ENCODE results near the gene EVC.
"Not testable (repeated sequence)": the region's sequence is repeated elsewhere in the genome, so short reads cannot be mapped to it uniquely, and the experiment has no call there.

EVC gene

DNA sequence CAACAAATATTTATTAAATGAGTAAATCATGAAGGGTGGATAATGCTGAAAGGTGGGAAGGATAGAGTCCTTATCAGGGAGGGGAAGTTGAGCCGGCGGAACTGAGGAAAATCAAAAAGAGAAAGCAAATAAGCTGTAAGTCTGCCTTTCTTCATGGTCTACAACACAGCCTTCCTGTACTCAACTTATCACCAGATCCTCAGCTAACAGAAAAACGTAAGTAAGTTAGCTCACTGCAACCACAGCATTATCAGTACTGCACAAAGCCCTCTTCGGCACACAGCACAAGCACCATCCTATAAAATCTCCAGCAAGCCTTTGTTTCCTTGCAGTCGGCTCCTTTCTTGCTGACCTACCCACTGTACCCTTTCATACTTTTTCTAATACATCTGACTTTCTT lies 111.6 kb downstream of the EVC start:
- DNase-seq, result no peak

DNA sequence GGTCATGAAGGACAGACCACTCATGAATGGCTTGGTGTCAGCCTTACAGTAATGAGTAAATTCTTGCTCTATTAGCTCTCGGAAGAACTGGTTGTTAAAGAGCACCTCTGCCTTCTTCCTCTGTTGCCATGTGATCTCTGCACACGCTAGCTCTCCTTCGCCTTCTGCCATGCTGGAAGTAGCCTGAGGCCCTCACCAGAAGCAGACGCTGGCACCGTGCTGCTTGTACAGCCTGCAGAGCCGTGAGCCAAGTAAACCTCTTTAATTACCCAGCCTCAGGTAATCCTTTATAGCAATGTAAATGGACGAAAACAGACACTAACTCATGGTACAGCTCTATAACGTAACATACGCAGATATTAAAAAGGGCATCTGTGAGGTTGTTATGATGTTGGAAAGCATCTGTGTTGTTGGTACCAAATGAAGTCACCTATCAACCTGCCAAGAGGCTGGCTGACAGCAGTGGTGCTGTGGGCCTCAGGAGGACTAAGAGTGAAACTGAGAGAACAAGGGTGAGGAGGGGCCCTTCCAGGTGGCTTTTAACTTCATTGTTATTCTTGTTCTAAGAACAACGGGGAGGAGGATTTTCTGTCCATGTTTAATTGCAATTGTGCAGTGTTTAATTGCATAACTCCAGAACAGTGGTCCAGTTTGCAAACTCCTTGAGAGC lies 112.7 kb downstream of the EVC start:
- DNase-seq, result no peak

DNA sequence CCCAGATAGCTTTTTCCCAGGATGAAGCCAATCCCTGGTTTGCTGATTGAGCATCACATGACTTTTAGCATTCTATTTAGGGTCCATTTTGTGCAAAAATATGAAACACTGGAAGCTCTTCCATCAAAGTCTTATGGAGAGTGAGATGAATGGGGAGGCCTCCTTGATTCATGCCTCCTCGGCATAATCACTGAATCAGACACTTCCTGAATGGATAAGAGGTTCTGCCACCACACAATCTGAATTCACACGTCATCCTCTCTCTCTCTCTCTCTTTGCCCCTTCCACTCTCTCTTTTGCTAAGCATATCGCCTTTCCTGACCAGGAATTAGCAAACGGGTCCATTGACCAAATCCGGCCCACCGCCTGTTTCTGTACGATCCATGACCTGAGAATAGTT lies 113.2 kb downstream of the EVC start:
- no peak for DNase-seq

DNA sequence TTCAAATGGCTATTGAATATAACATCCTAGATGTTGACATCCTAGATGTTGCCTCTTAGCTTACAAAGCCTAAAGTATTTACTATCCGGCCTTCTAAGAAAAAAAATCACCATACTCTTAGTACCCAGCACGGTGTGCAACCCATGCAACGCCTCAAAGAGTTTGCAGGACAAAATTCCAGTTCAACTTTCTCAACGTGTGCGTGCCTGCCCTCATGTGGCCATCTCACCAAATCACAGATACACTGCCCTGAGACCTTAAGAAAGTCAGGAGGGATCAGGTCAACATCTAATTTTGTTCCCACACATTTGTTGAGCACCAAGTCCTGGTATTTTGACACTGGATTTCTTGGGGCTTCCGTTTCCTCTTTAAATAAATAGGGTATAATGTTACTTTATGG lies 113.6 kb downstream of the EVC start:
- no peak for DNase-seq

DNA sequence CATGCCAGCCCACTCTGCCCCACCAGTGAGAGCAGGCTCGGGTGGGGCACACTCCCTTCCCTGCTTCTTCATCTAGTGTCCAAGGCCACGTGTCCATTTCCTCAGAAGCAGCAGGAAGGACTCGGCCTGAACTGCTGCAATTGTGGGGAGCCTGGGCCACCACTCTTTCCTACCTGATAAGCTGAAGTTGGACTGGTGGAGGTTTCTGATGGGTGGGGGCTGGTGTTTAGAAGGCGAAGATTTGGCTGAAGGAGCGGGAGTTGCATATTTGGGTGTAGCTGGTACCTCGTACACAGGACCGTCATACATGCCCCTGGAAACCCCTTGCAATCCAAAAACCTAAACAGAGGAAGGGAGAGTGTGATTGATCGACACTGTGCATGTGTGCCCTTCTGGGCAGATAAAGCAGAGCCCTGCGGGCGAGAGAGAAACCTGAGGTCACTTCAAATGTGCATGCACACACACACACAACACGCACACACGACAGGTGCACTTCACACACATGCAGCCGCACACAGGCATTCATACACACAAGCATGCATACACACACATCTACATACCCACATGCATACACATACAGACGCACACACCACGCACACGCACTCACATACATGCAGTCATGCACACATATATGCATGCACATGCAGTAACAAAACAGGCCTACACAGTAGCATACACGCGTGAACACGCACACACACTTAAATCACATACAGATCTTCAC lies 114.5 kb downstream of the EVC start:
- no peak for DNase-seq

DNA sequence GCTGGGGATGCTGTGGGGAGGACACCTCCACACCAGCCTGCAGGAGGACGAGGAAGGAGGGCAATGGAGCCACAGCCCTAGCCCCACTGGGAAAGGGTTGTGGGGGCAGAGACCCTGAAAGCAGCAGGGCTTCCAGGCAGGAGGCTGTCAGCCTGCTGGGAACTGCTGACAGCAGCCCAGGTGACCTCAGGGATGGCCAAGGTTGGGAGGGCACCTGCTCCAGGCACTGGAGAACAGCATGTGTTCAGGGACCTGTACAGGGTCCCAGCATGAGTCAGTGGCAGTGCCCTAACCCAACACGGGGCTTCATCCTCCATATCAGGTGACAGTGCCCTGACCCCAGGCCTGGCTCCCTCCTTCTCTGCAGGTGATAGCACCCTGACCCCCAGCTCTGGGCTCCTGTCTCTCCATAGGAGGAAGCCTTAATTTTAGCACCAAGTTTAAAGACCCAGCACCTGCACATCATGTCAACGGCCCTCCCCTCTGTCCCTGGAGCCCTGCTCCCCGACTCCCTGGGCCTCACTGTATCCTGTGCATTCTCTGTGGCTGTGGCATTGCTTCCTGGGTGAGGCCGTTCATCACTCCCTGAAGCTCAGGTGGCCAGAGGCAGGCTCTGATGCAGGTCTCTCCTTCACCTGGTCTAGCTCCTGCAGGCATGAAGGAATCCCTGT lies 115.6 kb downstream of the EVC start:
- no peak for DNase-seq

DNA sequence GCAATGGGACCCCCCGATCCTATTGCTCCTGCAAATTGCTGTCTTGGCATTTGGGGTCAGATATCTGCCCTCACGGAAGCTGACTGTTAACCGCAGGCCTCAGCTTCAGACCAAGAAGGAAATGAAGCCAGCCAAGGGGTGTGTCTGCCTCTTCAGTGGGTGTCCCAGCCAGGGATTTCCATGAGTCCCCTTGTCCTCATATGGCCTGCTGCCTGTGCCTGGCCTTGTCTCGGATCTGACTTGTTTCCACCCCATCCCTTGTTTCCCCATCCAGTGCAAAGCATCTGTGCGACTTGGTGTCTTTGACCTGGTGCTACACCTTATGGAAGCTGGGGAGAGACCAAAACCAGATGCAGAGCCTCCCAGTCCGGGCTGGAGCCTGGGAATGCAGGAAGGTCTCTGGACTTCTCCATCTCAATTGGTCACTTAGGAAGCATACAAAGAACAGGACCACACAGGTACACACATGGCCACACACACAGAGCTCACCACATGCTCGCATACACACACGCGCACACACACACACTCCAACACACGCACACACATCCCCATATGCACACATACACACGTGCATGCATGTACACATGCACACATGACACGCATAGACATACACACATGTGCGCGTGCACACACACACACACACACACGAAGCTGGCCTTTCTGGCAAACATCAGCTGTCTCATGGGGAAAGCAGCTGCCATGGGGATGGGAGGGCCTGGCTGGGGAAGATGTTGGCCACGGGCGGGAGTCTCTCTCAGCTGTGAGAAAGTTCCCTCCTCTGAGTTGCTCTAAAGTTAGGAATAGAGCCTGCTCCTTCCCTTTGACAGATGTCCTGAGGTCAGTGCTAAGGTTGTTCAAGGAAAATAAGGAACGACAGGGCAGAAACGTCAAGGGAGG lies 116.4 kb downstream of the EVC start:
- no peak for DNase-seq

DNA sequence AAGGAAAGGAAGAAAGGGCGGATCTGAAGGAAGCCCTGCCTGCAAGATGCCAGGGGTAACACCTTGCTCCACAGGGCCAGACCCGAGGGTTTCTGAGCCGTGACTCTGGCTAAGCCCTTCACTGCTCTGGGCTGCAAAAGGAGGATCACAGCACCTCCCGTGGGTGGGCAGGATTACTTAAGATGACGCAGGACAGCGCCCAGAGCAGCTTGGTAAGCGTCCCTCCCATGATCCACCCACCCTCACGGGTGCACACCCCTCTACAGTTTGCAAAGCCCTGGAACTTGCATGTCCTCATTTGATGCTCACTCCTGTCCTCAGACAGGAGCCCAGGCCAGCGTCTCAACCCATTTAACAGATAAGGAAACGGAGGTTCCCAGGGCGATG lies 117.0 kb downstream of the EVC start:
- no peak for DNase-seq

DNA sequence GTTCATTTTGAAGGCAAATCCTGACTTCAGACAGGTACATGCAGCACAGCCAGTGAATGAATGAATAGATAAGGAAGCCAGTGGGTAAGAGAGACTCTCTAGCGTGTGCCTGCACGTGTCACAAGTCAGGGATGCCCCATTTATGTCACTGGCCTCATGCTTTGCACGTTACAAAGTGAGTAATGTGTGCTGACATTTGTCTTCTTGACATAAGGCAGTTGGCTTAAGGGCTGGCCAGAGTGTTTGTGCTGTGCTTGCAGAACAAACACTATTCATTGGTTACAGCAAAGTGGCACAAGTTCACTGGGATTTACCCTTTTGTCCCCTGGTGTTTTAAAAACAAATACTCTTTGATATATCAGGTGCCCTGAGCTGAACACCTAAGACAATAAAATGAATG lies 125.9 kb downstream of the EVC start:
- DNase-seq, result no peak

DNA sequence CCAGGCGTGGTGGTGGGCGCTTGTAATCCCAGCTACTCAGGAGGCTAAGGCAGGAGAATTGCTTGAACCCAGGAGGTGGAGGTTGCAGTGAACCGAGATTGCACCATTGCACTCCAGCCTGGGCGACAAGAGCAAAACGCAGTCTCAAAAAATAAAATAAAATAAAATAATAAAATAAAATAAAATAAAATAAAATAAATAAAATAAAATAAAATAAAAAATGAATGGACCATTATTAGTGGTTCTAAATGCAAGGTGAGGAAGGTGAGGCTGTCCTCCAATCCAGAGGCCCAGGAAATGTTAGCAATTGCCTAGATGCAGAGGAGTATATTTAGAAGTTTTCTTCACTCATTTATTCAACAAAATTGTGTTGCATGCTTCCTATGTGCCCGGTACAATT lies 126.5 kb downstream of the EVC start:
- DNase-seq, result not testable (repeated sequence)

DNA sequence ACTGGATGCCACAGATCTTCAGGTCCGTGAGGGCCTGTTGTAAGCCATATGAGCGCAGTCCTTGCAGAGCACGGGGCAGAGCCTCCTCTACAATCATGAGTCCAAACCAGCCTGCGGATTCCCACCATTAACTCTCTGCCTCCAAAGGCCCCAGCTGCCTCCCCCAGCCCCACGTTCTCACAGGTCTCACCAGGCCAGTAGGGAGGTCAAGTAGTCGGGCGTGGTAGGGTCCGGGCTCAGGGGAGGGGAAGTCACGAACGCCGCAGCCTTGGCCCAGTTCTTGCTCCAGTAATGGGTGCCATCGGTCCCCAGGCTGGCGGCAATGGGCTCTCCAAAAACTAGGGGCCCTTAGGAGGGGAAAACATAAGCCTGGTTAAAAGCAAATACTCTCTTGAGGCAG lies 128.3 kb downstream of the EVC start:
- no peak for DNase-seq

DNA sequence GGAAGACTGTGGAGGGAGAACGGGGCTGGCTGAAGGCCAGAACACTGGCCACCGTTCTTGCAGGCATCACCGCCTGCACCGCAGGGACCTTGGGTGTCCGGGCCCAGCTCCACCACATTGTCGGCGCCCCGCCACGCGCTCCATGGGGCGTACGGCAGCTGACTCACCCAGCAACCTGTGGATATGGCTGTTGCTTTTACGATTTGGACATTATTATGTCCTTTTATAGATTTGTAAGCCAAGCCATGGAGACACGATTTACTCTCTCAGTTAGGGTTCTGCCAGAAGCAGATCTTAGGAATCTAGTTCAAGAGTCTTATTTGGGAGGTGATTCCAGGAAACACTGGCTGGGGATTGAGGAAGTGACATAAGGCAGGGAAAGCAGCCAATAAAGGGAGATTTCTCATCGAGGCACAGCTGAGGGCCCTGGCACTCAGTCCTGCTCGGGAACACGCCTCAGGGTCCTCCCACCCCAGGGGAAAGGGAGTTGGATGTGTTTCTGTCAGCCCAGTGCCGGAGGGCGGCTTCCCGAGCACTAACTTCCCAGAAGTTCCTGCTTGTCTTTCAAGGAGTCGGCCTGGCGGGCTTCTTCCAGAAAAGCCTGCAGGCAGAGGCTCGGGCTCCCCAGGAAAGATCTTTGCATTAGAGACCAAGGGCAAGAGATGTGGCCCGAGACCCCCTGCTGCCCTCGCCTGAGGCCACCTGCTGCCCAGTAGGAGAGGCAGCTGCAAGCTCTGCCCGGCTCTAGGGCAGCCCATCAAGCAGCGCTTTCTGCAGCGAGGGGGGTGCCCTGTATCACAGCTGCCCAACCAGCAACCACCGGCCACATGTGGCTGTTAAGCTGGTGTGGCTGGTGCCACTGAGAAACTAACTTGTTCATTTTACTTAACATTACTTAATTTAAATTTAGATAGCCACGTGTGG lies 129.0 kb downstream of the EVC start:
- DNase-seq, result no peak

DNA sequence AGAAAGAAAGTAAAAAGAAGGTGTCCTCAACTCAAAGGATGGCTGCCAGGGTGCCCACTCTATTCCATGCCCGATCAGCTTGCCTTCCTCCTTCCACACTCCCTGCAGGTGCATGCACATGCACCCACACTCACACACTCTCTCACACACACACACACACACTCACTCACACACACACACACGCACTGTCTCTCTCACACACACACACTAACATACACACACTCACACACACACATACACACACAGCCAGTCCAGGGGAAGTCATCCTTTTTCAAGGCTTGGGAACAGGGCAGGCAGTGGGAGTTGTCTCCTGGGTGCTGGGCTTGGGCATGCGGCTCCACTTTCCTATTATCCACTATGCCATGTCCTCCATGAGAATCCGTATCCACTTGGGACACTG lies 131.5 kb downstream of the EVC start:
- DNase-seq, result no peak

DNA sequence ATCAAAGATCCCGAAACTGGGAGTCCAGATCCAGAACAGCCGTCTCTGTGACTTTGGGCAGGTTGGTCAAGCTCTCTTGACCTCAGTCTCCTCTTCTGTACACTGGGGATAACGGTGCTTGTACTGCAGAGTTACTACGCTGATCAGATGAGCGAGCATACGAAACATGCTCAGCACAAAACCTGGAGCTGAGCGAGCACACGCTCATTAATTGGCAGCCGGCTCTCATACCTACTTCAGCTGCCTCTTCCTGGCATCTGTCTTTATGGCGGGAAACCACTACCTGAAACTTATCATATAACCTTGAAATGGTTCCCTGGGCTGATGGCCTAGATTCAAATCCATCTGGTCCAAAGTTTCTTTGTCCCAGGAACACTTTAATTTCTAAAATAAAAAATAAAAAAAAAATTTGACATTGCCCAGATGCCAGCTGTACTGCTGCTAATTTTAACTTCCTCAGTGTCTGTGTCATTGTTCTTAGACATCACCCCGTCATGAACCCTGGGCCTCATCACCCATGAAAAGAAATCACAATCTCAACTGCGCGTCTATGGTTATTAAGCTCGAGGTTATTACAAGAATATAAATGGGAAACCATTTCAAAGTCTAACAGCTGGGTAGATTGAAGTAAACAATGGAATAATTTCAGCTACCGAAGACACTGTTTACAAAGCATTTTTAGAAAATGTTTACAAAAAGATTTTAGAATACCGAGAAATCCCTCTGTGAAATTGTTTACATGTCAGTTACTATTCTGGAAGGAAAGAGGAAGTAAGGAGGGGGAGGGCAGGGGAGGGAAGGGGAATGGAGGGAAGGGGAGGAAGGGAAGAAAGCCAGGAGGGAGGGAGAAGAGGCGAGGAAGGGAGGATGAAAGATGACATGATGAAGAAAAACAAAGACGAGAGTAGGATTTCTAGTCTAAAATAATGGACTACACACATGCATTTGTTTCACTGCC lies 132.9 kb downstream of the EVC start:
- no peak for DNase-seq

DNA sequence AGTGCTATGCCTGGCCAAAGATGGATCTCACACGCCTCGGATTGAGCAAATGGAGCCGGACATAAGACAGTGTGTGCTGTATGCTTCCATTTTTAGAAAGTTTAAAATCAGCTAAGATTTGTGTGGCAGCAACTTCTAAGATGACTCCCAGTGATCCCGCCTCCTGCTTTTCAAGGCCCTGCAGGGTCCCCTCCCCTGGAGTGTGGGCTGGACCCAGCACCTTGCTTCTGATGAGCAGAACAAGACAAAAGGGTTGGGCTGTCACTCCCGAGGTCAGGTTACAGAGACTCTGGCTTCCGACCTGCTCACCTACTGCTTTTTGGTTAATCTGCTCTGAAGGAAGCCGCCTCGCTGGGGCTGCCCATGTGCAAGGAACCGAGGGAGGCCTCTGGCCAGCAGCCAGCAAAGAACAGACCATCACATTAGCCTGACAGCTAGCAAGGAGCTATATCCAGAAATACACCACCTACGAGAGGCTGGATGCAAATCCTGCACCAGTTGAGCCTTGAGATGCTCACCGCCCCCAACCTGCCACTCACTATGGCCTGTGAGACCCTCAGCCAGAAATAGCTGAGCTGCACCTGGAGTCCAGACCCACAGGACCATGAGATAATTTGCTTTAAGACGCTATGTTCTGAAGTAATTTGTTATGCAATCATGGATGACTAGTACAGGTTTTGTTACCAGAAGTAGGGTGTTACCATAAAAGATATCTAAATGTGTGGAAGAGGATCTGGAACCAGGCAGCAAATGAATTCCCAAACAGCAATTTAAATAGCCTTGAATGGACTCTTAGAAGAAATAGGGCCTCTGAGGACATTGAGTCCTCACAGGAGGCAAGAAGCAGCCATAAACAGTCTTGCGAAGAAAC lies 134.3 kb downstream of the EVC start:
- DNase-seq, result no peak

DNA sequence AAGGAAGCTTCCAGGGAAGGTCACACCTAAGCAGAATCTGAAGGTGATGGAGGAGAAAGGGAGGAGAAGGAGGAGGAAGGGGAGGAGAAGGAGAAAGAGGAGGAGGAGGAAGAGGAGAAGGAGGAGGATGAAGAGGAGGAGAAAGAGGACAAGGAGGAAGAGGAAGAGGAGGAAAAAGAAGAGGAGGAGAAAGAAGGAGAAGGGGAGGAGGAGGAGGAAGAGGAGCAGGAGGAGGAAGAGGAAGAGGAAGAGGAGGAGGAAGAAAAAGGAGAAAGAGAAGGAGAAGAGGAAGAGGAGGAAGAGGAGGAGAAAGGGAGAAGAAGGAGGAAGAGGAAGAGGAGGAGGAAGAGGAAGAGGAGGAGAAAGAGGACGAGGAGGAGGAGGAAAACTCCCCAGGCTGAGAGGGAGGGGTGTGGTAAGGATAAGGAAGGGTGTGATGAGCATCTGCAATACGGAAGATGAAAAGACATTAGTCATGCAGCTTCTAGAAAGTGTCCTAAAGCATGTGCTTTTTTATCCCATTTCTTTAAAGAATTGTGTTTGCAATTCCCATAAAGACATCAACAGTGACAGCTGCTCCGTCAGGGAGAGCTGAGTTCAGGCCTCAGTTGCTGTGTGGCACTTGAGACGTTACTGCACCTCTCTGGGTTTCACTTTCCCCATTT lies 140.8 kb downstream of the EVC start:
- DNase-seq, result no peak

DNA sequence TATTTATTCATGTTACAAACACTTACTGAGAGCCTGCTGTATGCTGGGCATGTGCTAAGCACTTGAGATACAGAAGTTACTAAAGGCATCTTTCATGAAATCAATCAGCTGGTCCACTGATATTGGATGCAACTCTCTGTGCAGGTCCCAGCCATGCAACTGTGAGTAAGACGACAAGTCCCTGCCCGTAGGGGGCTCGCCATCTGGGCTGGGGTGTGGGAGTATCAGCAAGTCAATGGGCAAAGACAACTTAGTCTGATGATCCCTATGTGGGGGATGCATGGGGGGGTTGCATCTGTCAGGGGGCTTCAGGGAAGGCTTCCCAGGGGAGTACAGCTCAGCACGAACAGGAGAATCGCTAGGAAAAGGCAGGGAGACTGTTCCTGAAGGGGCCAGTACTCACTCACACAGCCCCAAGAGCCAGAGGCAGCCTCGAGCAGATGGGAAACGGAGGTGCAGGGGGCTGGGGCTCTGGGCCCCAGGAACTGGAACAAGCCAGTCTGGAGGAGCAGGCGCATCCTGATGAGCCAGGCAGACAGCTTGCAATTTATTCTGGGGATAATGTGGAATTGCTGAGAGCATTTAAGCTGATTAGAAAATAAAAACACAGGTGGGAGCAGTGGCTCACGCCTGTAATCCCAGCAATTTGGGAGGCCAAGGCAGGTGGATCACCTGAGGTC lies 141.7 kb downstream of the EVC start:
- DNase-seq, result no peak

DNA sequence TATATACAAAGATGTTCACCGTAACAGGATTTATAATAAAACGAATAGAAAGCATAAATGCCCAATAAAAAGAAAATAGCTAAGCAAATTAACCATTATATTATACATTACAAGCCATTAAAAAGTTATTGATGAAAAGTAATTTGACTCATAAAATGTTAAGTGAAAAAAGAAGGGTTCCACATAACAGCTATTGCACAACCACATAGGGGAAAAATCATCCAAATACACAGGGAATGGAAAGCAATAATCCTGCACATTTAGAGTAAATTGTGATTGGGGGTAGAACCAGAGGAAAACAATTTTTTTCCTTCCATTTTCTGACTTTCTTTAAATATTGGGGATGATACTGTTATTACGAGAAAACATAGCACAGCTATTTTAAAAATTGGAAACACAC lies 143.9 kb downstream of the EVC start:
- no peak for DNase-seq

DNA sequence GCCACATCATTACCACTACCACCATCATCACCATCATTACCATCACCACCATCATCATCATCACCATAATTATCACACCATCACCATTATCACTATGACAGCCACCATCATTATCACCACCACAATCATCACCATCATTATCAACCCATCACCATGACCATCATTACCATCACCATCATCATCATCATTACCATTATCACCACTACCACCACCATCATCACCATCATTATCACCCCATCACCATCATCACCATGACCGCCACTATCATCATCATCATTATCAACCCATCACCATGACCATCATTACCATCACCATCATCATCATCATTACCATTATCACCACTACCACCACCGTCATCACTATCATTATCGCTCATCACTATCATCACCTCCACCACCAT lies 145.4 kb downstream of the EVC start:
- not testable (repeated sequence) for DNase-seq
